Fibroblast of lung (primary cell): ENCODE measurements around the gene C3orf18.

Experiments
- EZH2 ChIP-seq: IDR thresholded peaks from 2 replicates; pipeline ENCODE4 v1.5.1; 2012; ENCODE audit warnings: low read length, control low read depth, mild to moderate bottlenecking; ENCODE audit errors: missing control alignments
- TF ChIP-seq, protein P1 (sequence below), 2 donors: IDR thresholded peaks in 1 of 2; conservative IDR thresholded peaks in 1 of 2; 1 replicate in 1 of 2; 2 replicates in 1 of 2; pipeline ENCODE4 v1.5.1; 2011 to 2012; ENCODE audit warnings: low read length in 2 of 2, control low read depth in 1 of 2, inconsistent platforms in 1 of 2, low read depth in 1 of 2, mild to moderate bottlenecking in 1 of 2

DNA sequence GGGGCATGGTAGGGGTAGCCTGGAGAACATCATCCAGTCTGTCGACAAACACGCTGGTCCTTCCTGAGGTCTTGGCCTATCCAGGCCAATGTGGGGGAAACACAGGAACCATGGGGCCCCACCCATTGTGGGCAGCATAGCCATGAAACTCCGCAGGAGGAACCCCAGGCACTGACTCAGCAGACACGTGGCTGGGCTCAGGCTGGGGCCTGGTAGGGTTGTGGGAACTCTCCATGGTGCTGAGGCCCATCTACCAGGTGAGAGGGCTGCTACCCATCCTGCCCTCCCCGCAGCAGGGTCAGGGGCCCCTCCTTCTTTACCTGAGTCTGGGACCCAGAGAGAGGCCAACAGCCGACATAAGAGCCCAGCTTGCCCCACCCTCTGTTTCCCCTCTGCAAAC is 41.6 kb downstream of the C3orf18 start:
- TF ChIP-seq, protein P1, sequence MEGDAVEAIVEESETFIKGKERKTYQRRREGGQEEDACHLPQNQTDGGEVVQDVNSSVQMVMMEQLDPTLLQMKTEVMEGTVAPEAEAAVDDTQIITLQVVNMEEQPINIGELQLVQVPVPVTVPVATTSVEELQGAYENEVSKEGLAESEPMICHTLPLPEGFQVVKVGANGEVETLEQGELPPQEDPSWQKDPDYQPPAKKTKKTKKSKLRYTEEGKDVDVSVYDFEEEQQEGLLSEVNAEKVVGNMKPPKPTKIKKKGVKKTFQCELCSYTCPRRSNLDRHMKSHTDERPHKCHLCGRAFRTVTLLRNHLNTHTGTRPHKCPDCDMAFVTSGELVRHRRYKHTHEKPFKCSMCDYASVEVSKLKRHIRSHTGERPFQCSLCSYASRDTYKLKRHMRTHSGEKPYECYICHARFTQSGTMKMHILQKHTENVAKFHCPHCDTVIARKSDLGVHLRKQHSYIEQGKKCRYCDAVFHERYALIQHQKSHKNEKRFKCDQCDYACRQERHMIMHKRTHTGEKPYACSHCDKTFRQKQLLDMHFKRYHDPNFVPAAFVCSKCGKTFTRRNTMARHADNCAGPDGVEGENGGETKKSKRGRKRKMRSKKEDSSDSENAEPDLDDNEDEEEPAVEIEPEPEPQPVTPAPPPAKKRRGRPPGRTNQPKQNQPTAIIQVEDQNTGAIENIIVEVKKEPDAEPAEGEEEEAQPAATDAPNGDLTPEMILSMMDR (conservative IDR thresholded peaks at IDR 0.05 in 1 of 2, IDR thresholded peaks at IDR 0.05 in 1 of 2; ENCODE audit: low read depth in 1 of 2, low read length in 2 of 2) = no peak
- no peak for TF ChIP-seq EZH2
